Cortex of kidney (tissue), 1 donor: ENCODE measurements around the gene MTHFD1.

ENCODE experiments used
- DNase-seq: peaks from one replicate; lab custom pipeline; 2025; lab: John Stamatoyannopoulos, UW

Gene MTHFD1

DNA sequence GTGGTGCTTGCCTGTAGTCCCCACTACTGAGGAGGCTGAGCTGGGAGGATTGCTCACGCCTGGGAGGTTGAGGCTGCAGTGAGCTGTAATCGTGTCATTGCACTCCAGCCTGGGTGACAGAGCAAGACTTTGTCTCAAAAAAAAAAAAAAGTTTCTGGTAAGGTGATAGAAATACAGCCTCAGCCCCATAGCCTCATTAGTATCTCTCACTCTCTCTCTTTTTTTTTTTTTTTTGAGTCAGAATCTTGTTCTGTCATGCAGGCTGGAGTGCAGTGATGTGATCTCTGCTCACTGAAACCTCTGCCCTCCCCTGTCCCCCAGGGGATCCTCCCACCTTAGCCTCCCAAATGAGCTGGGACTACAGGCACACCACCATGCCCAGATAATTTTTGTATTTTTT, 19.2 kb downstream of the MTHFD1 start:
- DNase-seq: no peak

DNA sequence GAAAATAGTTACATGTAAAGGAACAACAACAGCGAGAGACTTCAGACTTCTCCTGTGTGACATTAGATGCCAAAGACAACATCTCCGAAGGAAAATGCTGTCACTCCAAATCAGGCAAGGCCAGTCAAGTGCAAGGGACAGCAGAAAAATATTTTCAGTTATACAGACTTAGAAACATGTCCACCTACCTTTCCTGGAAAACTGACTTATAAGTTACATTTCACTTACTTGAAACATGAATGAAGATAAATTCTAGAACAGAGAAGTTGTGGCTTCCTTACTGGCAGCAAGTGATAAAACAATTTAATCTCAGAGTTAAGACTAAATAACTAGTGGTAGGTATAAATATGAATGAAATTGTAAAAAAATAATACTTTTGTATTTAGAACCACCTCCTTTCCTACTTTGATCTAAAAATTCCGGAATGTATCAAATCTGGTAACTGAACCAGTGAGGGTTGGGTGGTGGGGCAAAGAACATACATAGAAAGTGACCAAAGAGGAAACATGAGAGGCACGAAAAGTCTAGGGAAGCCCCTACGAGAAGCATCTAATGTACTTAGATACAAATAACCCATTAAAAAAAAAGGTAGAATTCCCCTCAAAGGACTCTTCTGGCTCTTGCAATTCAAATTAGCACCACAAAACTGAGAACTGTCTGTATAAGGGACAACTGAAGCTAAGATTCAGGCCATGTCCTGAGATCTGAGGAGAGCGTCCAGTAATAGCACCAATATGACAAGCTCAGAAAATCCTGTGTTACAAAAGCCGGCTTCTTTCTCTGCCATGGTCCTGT, 21.2 kb downstream of the MTHFD1 start:
- no peak for DNase-seq

DNA sequence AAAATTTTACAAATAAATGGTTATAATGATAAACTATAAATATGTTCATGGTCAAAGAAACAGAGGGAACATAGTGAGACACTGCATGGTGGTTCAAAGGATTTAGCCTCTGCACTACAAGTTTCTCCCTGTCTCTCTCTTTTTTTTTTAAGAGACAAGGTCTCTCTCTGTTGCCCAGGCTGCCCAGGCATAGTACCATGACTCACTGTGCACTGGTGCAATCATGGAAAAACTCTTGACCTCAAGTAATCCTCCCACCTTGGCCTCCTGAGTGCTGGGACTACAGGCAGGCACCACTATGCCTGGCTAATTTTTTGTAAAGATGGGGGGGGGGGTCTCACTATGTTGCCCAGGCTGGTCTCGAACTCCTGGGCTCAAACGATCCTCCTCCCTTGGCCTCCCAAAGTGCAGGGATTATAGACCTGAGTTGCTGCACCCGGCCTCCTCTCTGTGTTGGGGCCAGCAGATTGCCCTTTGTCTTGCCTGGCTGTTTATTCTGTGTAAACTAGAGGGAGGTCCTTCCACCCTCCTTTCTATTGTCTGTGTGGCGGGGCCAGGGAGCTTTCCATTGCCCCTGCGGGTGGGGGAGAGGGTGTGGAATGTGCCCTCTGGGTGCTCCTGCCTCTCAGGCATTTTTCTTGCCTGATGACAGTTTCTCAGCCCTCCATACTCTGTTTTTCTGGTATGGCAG, 22.1 kb downstream of the MTHFD1 start:
- no peak for DNase-seq

DNA sequence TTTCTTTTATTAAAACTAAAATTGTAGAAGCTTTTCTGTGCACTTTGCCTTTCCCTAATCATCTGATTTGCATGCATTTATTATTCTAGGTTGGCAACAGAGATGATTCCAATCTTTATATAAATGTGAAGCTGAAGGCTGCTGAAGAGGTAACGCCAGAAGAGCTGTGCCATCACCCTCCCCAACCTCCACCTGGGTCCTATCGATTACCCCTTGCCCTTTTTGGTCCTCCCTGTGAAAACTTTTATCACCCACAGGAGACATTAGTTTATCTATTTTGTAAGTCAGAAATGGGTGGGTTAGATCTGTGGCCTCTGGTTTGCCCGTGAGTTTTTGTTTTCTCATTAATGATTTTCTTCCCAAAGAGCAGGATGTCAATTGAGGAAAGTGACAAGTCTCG, 22.8 kb downstream of the MTHFD1 start:
- no peak for DNase-seq

DNA sequence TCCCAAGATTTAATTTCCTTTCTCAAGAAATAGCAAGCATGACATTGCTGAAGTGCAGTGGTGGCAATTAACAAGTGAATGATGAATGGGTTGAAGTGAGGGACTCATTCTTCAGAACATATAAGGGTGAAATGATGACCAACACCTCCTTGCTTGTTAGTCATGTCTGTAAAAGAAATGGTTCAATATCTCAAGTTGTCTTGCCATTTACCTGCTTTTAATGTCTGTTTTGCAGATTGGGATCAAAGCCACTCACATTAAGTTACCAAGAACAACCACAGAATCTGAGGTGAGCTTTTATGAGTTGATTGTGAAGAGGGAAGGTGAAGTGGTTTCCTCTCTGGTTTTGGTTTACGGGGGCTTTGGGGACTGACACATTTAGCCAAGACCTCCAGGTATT, 24.1 kb downstream of the MTHFD1 start:
- no peak for DNase-seq

DNA sequence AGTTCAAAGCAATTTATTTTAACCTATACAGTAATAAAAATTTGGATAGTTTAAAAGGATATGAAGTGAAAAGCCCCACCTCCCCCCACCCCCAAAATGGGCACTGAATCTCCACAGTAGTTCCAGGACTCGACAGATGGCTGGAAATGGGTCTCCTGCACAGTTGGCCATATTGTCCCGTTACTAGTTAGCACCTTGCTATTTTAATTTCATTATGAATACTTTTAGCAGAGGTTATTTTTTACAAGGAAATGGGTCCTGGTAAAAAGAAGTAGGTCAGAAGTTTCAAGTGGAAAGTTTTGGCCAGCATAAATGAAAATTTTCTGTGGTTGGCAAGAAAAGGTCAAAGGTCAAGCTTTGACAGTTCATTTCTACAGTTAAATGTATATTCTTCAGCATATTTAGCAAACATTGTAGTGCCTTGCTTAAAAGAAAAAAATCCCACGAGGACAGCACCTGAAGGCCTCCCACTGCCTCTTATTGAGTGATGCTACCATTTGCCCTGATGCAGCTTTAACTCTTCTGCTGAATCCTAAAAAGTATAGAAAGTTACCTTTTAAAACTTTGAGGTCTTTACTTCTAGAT, 28.3 kb downstream of the MTHFD1 start:
- DNase-seq: no peak

DNA sequence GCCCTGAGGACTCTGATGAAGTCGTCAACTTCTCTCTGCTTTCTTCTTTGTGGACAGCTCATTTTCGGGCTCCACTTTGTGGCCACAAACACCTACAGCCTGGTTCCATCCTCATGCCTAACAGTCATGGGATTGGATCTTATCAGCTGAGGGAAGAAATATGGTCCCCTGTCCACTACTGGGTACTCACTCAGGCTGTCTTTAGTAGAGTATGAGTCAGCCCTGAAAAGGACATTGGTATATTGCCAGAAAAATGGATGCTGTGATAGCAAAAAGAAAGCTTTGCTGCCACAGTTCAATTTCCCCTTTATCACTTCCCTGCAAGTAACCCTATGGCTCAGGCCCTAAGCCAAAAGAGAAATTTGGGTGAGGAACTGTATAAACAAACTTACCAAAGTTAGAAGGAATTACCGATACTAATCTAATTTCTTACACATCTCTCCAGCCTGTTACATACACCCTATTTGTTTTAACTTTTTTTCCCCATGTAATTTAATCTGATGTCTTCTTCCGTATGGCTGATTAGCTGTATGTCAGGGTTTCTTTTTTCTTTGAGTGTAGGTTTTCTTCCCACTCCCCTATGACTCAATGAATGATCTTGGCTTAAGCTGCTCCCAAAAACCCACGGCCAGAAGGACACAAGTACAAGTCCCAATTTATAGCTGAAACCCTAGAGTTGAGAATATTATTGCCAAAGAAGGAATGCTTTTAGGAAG, 29.1 kb downstream of the MTHFD1 start:
- no peak for DNase-seq

DNA sequence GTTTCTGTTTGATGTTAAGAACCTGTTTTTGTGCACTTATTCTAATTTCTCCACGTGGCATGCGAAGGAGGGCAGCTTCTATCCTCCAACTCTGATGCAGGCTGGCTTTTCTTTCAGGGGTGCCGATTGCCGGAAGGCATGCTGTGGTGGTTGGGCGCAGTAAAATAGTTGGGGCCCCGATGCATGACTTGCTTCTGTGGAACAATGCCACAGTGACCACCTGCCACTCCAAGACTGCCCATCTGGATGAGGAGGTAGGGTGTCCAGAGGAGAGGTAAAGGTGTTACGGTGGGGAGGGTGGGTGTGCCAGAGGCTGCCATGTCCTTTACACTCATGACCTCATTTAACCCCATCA, 29.6 kb downstream of the MTHFD1 start:
- no peak for DNase-seq

DNA sequence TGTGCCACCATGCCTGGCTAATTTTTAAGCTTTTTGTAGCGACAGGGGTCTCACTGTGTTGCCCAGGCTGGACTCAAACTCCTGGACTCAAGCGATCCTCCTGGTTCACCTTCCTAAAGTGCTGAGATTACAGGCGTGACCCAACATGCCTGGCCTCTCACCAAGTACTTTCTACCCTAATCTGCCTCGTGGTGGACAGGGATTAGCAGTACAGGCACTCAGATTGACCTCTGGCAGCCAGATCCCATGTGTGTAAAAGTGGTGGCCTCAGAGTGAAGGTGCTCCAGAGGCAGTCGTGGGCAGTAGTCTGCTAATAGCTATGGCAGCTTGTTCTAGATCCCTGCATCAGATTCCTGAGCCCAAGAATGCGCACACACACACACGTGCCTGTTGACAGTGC, 30.9 kb downstream of the MTHFD1 start:
- DNase-seq: no peak

DNA sequence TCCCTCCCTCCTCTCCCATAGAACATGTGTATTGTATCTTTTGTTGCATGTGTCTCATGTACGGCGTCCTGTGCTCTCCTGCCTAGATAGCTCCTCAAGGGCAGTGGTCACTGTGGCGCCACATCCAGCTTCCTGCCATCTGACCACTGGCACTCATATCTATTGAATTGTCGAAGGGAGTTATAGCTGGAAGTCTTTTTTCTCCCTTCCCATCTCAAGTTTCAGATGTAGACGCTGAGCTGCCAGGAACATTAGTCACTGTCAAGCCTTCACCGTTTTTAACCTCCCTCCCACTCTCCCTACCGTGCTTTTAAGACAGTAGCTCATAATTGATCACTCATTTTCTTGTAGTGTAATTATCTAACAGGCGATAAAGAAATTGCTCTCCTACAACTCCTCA, 33.0 kb downstream of the MTHFD1 start:
- DNase-seq: no peak

DNA sequence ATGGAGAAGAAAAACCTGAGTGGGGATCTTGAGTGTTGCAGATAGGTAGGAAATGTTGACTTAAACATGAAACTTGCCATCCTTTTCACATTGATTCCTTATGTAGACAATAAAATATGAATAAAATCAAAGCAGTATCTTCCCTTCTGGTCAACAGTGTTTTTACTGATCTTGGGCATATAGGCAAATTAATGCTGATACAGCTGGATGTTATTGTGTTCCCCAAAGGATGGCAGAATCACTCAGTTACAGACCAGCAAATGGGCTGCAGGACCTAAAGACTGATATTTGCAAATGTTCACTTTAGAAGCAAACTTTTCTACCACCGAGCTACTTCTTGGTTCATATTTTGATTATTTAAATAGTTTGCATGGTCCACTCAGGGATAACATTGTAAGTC, 33.9 kb downstream of the MTHFD1 start:
- DNase-seq: no peak

DNA sequence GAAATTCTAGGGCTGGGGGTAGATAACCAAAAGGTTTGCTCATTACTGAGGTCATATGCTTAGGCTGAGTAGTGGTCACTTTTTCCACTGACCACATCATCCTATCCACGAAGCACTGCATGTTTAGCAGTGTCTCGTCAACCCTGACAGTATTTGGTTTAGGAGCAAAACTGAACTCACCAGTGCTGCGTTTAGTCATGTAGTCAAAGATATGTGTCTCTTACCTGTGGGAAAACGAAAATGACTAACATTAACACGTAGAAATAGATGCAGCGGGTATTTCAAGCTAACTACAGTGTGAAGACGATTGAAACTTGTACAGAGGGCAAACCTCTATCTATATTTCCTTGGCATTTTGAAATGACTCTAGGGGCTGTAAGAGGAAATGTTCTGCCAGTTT, 34.6 kb downstream of the MTHFD1 start:
- DNase-seq: no peak

DNA sequence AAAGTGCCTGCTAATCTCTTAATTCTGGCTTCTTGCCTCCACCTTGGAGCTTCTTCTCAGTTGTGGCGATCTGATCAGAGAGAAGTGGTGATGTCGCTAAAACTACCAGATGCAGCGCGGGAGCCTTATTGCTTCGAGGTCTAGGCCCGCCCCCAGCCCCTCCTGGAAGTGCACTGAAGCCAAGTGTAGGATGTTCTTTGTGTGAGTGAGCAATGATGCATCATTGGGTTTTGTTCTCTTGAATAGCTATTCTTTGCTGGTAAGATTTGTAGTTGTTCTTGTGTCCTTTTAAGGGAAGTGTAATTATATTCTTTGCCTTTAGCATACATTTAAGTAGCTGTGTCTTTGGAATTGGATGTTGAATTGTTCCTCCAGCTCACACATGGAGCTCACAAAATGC, 35.8 kb downstream of the MTHFD1 start:
- DNase-seq: no peak

DNA sequence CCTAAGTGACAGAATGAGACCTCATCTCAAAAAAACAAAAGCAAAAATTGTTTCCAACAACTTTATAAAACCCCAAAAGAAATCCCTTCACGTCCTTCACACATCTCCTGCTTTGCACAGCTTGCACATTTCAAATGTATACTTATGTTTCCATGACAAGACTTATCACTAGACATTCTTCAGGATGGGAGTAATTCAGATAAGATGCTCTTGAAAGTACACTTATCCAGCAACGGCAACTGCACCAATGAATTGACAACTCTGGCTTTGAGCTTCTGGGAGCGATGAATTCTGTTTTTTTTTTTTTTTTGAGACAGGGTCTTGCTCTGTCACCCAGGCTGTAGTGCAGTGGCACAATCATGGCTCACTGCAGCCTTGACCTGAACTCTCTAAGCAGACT, 46.4 kb downstream of the MTHFD1 start:
- DNase-seq: no peak

DNA sequence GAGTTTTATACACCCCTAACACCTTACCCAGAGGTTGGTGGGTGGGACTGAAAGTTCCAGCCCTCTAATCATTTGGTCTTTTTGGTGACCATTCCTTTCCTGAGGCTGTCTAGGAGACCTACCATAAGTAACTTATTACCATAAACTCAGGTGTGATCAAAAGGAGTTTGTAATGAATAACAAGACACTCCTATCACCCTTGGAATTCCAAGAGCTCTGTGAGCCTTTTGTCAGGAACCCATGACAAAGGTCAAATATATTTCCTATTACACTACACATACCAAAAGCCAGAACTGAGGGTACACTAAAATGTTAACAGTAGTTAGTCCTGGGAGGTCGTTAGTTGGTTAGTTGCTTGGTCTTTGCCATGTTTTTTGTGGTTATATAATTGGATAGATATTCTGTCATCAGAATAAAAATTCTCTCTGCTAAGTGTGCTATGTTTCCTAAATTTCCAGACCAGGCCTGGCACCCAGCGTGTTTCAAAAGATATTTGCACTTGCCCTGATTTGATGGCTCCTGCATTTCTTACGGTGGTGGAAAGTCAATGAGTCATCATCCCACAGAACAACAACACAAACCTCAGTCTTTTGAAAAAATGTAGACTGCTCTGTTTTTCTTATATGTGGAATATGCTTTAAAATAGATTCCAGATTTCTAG, 50.2 kb downstream of the MTHFD1 start:
- no peak for DNase-seq

DNA sequence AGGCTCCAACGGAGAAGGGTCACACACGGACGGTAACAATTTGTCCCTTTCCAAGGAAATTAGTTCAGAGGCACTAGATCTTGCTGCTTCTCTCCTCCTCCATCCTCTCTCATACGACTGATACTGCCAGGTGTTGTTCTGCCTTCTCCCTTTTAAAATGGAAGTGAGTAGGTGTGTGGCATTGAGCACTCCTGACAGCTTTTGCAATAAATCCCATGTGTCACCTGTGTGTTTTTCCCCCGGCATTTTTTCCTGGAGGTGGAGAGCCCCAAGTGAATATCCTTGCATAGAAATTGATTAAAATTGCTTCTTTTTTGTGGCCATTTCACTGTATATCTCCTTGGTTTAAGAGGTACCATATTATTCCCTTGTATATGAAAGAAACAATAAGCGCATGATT, 51.0 kb downstream of the MTHFD1 start:
- DNase-seq: no peak

DNA sequence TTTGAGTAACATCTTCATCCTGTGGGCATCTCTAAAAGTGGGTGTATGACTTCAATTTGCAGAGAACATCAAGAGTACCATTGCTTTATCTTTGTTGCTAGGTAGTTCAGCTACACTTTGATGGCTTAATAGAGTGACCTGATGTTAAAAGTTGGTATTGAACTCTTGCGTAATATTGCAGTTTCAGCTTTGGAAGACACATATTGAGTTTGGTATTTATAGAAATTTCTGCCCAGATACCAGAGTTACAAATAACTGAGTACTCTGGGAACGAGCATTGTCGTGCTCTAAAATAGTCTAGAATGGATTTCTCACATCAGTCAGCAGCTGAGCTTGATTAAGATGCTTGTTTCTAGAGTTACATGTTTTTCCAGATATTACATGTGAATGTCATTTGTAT, 52.3 kb downstream of the MTHFD1 start:
- no peak for DNase-seq

DNA sequence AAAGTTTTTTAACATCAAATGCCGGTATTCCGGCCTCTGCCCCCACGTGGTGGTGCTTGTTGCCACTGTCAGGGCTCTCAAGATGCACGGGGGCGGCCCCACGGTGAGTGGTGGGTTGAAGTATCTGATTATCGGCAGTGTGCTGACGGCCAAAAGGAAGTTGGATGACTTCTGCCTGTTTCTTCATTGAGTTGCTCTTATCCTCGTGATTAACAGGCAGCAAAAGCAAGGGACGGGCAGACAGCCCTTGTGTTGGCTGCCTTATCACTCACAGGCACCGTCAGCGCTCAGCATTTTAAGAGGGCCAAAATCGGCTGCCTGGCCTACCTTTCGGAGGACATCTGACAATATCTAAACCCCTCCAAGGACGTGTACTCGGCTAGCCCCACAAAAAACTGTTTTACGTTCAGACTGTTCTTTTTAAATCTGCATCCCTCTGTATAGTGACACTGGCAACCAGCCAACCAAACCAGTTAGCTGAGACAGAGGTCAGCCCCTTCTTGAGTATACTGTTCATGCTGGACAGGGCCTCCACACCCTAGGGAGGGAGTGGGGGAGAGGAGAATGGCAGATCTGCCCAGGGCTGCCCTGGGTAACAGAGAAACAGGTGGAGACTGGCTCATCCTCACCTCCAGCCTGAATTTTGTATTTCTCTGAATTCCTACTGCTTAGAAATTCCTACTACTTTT, 54.3 kb downstream of the MTHFD1 start:
- no peak for DNase-seq

DNA sequence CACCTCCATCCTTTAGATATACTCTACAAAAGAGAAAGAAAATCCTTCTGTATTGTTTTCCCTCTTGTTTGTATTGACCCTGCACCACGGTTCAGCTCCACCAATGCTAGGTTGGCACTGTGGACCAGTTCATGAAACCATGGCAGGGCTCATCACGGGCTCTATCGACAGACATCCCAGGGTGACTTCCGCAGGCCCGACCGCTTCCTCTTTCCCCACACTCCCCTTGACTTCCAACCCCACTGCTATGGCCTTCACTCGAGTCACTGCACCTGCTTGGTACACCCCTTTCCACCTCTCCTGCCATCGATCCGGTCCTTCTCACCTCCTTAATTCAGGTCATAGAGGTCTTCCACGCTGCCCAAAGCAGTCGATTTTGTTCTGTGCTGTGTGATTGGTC, 56.0 kb downstream of the MTHFD1 start:
- no peak for DNase-seq

DNA sequence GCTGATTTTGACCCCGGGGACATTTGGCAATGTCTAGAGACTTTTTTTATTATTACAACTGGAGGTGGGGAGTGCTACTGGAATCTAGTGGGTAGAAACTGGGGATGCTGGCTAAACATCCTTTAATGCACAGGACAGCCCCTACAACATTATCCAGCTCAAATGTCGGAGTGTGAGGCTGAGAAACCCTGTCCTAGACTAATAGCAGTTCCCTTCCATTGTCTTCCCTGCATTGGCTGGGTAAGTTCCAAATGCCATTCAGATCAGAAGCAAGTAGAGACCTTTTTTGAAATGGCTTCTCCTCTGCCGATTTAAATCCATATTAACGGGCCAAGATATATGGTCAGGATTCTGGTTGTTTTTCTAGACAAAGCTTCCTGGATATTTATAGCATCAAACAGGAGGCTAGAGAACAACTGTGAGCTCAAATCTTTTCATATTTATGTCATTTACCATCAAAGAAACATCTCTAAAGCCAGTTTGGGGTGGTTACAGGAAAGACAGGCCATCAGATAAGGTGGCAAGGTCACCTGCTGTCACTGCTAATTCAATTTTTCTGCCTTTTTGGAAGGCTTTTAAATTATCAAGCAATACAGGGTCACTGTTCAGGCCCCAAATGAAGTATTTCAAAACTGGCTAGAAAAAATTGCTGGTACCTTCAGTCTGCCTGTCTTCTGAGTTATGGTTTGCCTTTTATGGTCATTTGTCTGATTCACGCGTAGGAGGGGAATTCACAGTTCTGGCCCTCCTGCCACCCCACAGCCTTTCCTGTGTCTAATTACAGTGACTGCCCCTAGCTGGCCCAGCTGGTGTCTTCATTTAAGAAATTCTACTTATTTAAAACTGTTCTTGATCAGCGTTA, 57.1 kb downstream of the MTHFD1 start:
- no peak for DNase-seq
